Gastrocnemius medialis (tissue), 4 donors: ENCODE results near the gene LDLRAD4. TPM values are rescaled to one million over a fixed set of nuclear protein-coding genes. Genes with fewer than 3 reads are reported as not detected.

Source experiments
- ATAC-seq, 2 donors: fragments of 150-250 bp; one replicate each; pipeline ENCODE4 v1.9.1; 2016
- DNase-seq, 2 donors: peaks; one replicate each; pipeline ENCODE4 v3.0.0-alpha.2; 2019
- H3K27ac ChIP-seq, 4 donors: fragments of 200-600 bp; sonication (generic); 1 replicate in 1 of 4; 2 replicates in 3 of 4; pipeline ENCODE4 v1.5.1; 2016 to 2018; ENCODE audit warnings: mild to moderate bottlenecking in 2 of 4, moderate library complexity in 1 of 4
- H3K27me3 ChIP-seq, 3 donors: fragments of 200-600 bp; sonication (generic) in 2 of 3; 1 replicate in 1 of 3; 2 replicates in 2 of 3; pipeline versions ENCODE4 v1.5.1 to v1.6.0; 2016 to 2019; ENCODE audit warnings: mild to moderate bottlenecking in 1 of 3, moderate library complexity in 1 of 3
- H3K36me3 ChIP-seq, 2 donors: fragments of 200-600 bp; sonication (generic) in 1 of 2; one replicate each; pipeline ENCODE4 v1.5.1; 2017 to 2018
- H3K4me1 ChIP-seq, 2 donors: fragments of 200-600 bp; sonication (generic) in 1 of 2; one replicate each; pipeline ENCODE4 v1.5.1; 2016 to 2017; ENCODE audit warnings: mild to moderate bottlenecking in 2 of 2
- H3K4me3 ChIP-seq, 4 donors: fragments of 200-600 bp; sonication (generic) in 3 of 4; 1 replicate in 1 of 4; 2 replicates in 3 of 4; pipeline ENCODE4 v1.5.1; 2016 to 2019; ENCODE audit warnings: mild to moderate bottlenecking in 2 of 4
- H3K9me3 ChIP-seq, 3 donors: fragments of 200-600 bp; sonication (generic) in 2 of 3; 1 replicate in 1 of 3; 2 replicates in 2 of 3; pipeline ENCODE4 v1.5.1; 2016 to 2019
- CTCF ChIP-seq, 5 experiments: fragments of 450-650 bp in 3 of 5; fragments of 200-600 bp in 2 of 5; sonication (generic) in 2 of 5; IDR thresholded peaks in 4 of 5; conservative IDR thresholded peaks in 1 of 5; 1 replicate in 4 of 5; 2 replicates in 1 of 5; pipeline ENCODE4 v1.5.1; 2016 to 2019; ENCODE audit warnings: antibody characterized with exemption in 5 of 5, mild to moderate bottlenecking in 3 of 5, moderate library complexity in 3 of 5
- POLR2A ChIP-seq, 2 donors: fragments of 450-650 bp; IDR thresholded peaks; one replicate each; pipeline ENCODE4 v1.6.1; 2017; ENCODE audit warnings: antibody characterized with exemption in 2 of 2, mild to moderate bottlenecking in 2 of 2, moderate library complexity in 2 of 2
- in situ Hi-C, 4 donors: fragments of 200-750 bp; cut with MboI; loops; one replicate each; pipeline versions ENCODE4 v1.15.0 to v1.8.0; 2017; ENCODE audit warnings: low sequenced_read_pairs in 4 of 4
- intact Hi-C: fragments of 100-400 bp; cut with DNase I; formaldehyde crosslinking; loops from one replicate; pipeline ENCODE4 v1.15.1; 2023; ENCODE audit warnings: low total_unique reads
- total RNA-seq, 4 donors: library from RNA; depleted of rRNA; stranded (reverse); fragments of >200 nt; gene quantifications; one replicate each; pipeline versions ENCODE4 v1.1.0 to v1.2.3, GENCODE V29; 2016

LDLRAD4 gene
- total RNA-seq, 4 donors from 2014 or later, result 3.9 to 11.1 (median 6.5) TPM

- peaks cover 3 to 7% of the 10 kb centered on the region in 2 donors for H3K4me1 ChIP-seq
- H3K36me3 ChIP-seq, result no peaks in the 10 kb centered on the region
- ATAC-seq (no peak), DNase-seq (no peak)
- TF ChIP-seq CTCF (IDR thresholded peaks at IDR 0.05 in 4 of 5, conservative IDR thresholded peaks at IDR 0.05 in 1 of 5) (no peak), POLR2A (IDR thresholded peaks at IDR 0.05) (peak in 1 of 2 donors; percentile 9)
- no peaks in the 10 kb centered on the region for H3K27me3 ChIP-seq
- H3K9me3 ChIP-seq, result no peaks in the 10 kb centered on the region
- in situ Hi-C loops, result no loop called here
- H3K27ac ChIP-seq, result no peak overlapping the region
- no peak overlapping the region for H3K4me3 ChIP-seq
- intact Hi-C loops, result no loop called here
Measured at GRCh38 chr18:13577091-13577697, 358.6 kb downstream of the LDLRAD4 start.

DNA sequence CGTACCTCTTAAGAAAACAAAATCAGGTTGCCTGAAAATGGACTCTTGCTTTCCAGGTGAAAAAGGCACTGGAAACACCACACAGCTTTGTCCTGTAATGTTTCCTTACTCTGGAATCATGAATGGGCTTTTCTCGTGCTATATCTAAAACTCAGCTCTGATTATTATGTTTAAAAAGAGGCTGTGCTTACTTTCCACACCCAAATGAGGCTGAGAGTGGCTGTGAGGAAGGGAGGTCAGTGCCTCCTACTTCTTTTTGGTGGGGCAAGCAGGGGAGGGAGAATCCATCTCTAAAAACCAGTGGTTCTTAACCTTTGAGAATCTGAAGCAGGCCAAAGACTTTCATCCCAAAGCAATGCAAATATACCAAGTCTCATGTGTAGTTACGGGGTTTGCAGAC lies 359.2 kb downstream of the LDLRAD4 start:
- TF ChIP-seq CTCF (IDR thresholded peaks at IDR 0.05 in 4 of 5, conservative IDR thresholded peaks at IDR 0.05 in 1 of 5) (no peak), POLR2A (IDR thresholded peaks at IDR 0.05) (no peak)
- H3K27me3 ChIP-seq, result no peaks in the 10 kb centered on the region
- ATAC-seq, result no peak
- H3K27ac ChIP-seq, result no peak overlapping the region
- H3K4me3 ChIP-seq, result no peak overlapping the region
- no peaks in the 10 kb centered on the region for H3K36me3 ChIP-seq
- no peaks in the 10 kb centered on the region for H3K9me3 ChIP-seq
- DNase-seq, result no peak
- in situ Hi-C loops, result no loop called here
- intact Hi-C loops, result no loop called here
- peaks cover 3 to 7% of the 10 kb centered on the region in 2 donors for H3K4me1 ChIP-seq

DNA sequence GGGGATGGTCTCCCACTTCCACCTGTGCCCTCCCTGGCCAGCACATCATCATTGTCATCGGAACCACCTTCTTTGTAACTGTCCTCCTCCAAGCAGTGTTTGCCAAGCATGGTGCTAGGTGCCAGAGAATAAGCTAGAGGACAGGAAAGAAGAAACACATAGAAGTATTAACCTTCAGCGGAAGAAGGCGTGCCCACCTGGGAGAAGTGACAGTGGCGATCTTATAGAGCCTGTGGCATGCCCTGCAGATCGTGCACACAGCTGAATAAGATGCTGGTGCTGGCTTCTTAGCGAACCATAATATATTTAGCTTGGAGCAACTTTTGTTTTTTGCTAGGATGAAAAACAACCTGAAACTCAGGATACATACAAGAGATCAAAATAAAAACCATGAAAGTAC lies 359.8 kb downstream of the LDLRAD4 start:
- no peak for TF ChIP-seq CTCF (IDR thresholded peaks at IDR 0.05 in 4 of 5, conservative IDR thresholded peaks at IDR 0.05 in 1 of 5)
- TF ChIP-seq POLR2A (IDR thresholded peaks at IDR 0.05), result no peak
- no peak overlapping the region for H3K27ac ChIP-seq
- no peaks in the 10 kb centered on the region for H3K36me3 ChIP-seq
- no peak overlapping the region for H3K4me3 ChIP-seq
- no peaks in the 10 kb centered on the region for H3K9me3 ChIP-seq
- H3K27me3 ChIP-seq, result no peaks in the 10 kb centered on the region
- peaks cover 3 to 7% of the 10 kb centered on the region in 2 donors for H3K4me1 ChIP-seq
- in situ Hi-C loops (no loop called here), intact Hi-C loops (no loop called here)
- no peak for DNase-seq
- no peak for ATAC-seq

DNA sequence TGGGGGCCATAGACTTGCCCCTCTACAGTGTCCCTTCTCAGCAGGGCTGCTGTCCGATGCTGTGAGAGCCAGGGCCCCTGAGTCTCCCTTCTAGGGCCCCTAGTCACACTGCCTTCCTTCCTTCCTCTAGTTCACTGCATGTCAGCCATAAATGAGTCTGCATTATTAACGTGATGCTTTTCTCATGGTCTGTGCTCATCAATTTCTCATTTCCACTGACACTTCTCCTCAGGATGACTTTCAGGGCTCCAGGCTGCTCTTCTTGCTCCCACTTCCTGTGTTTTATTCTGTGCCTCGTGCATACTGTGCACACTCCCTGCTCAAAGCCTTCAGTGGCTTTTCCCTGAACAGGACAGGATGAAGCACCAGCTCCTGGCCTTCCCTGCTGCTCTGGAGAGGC lies 361.3 kb downstream of the LDLRAD4 start:
- in situ Hi-C loops, result no loop called here
- Histone ChIP-seq H3K4me3 (no peak overlapping the region), H3K36me3 (no peaks in the 10 kb centered on the region), H3K27ac (no peak overlapping the region), H3K27me3 (no peaks in the 10 kb centered on the region), H3K4me1 (peaks cover 3 to 7% of the 10 kb centered on the region in 2 donors), H3K9me3 (no peaks in the 10 kb centered on the region)
- DNase-seq (no peak), ATAC-seq (no peak)
- TF ChIP-seq CTCF (IDR thresholded peaks at IDR 0.05 in 4 of 5, conservative IDR thresholded peaks at IDR 0.05 in 1 of 5) (no peak), POLR2A (IDR thresholded peaks at IDR 0.05) (no peak)
- intact Hi-C loops, result no loop called here

DNA sequence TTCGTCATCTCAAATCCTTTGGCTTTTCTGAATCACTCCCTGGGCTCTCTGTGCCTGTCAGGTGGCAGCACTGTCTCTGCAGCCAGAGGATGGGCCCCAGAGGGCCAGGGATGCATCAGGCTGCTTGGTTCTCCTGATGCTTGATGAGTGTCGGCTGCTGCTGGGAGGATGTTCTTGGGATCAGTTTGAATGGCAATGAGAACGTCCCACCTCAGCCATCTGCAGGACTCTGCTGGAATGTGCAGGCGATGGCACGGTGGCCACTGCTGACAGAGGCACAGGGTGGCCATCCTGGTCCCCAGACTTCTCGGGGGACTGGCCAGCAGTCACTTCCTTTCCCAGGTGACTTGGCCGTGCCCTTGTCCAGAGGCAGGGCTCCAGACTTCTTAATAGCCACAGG lies 361.8 kb downstream of the LDLRAD4 start:
- H3K27ac ChIP-seq, result no peak overlapping the region
- no peaks in the 10 kb centered on the region for H3K27me3 ChIP-seq
- ATAC-seq (no peak), DNase-seq (no peak)
- no peaks in the 10 kb centered on the region for H3K9me3 ChIP-seq
- TF ChIP-seq POLR2A (IDR thresholded peaks at IDR 0.05) (no peak), CTCF (IDR thresholded peaks at IDR 0.05 in 4 of 5, conservative IDR thresholded peaks at IDR 0.05 in 1 of 5) (no peak)
- H3K4me1 ChIP-seq, result peaks cover 3 to 7% of the 10 kb centered on the region in 2 donors
- no peaks in the 10 kb centered on the region for H3K36me3 ChIP-seq
- in situ Hi-C loops, result no loop called here
- no peak overlapping the region for H3K4me3 ChIP-seq
- intact Hi-C loops, result no loop called here
